IMR-90 (cell line): Measurements from ENCODE around the gene MAS1. TPM values are rescaled to one million over a fixed set of nuclear protein-coding genes. Genes with fewer than 3 reads are reported as not detected.

Experiments
- ATAC-seq: fragments of 200-7000 bp; cut with Tn5 transposase; 2 replicates; pipeline ENCODE4 v1.9.1; 2020; ENCODE audit warnings: low read depth, mild to moderate bottlenecking, moderate library complexity
- BruUV-seq: library from RNA; stranded (reverse); fragments of 400-500 nt; replicated peaks from 2 replicates; lab custom pipeline; 2021; lab: Mats Ljungman, UMichigan
- CTCF ChIA-PET: fragments of 300-600 bp; formaldehyde crosslinking; extraction: SDS; loops from one replicate; lab custom pipeline; 2021; ENCODE audit warnings: antibody characterized with exemption; lab: Yijun Ruan, JAX
- POLR2A ChIA-PET: fragments of 300-600 bp; sonication (Branson Sonifier 250); formaldehyde crosslinking; loops from one replicate; lab custom pipeline; 2022; ENCODE audit warnings: antibody characterized with exemption; ENCODE audit not compliant: unreplicated experiment; lab: Charles Lee
- DNase-seq: peaks from one replicate; pipeline ENCODE4 v3.0.0; 2013
- H2AFZ ChIP-seq: replicated peaks from 2 replicates; pipeline ENCODE3; 2013; ENCODE audit warnings: low read length, mild to moderate bottlenecking; ENCODE audit not compliant: poor library complexity
- H2AK5ac ChIP-seq: 2 replicates; pipeline ENCODE4 v1.6.1; 2013; ENCODE audit warnings: low read depth, low read length, inconsistent platforms
- H2AK9ac ChIP-seq: replicated peaks from 2 replicates; pipeline ENCODE3; 2013; ENCODE audit warnings: mild to moderate bottlenecking, low read depth, low read length, moderate library complexity; ENCODE audit not compliant: poor library complexity
- H2BK120ac ChIP-seq: 2 replicates; pipeline ENCODE4 v1.6.1; 2013; ENCODE audit warnings: low read depth, low read length, inconsistent platforms
- H2BK15ac ChIP-seq: 3 replicates; pipeline ENCODE4 v1.6.1; 2013; ENCODE audit warnings: low read depth, low read length, inconsistent platforms
- H2BK20ac ChIP-seq: 2 replicates; pipeline ENCODE4 v1.6.1; 2013; ENCODE audit warnings: low read depth, mild to moderate bottlenecking, inconsistent platforms, low read length, moderate library complexity
- H2BK5ac ChIP-seq: 2 replicates; pipeline ENCODE4 v1.6.1; 2013; ENCODE audit warnings: mild to moderate bottlenecking, low read depth, low read length, inconsistent platforms; ENCODE audit not compliant: poor library complexity, severe bottlenecking
- H3K14ac ChIP-seq: replicated peaks from 2 replicates; pipeline ENCODE4 v1.6.1; 2013; ENCODE audit warnings: low read depth, low read length, inconsistent platforms
- H3K18ac ChIP-seq: 2 replicates; pipeline ENCODE4 v1.6.1; 2013; ENCODE audit warnings: low read depth, low read length, control low read depth
- H3K23ac ChIP-seq: 2 replicates; pipeline ENCODE4 v1.6.1; 2013; ENCODE audit warnings: low read depth, low read length, inconsistent platforms
- H3K27ac ChIP-seq: 2 replicates; pipeline ENCODE4 v1.5.1; 2013; ENCODE audit warnings: mild to moderate bottlenecking, control low read depth, low read length; ENCODE audit not compliant: insufficient read depth
- H3K27me3 ChIP-seq: 2 replicates; pipeline ENCODE4 v1.6.1; 2013; ENCODE audit warnings: low read length; ENCODE audit not compliant: control insufficient read depth, insufficient read depth
- H3K36me3 ChIP-seq: 2 replicates; pipeline ENCODE4 v1.6.1; 2013; ENCODE audit warnings: low read length, mixed read lengths; ENCODE audit not compliant: control insufficient read depth, insufficient read depth
- H3K4ac ChIP-seq: 2 replicates; pipeline ENCODE4 v1.6.1; 2013; ENCODE audit warnings: low read depth, low read length, inconsistent platforms
- H3K4me1 ChIP-seq: 2 replicates; pipeline ENCODE4 v1.6.1; 2013; ENCODE audit warnings: low read length, mixed read lengths; ENCODE audit not compliant: control insufficient read depth, insufficient read depth
- H3K4me2 ChIP-seq: 2 replicates; pipeline ENCODE4 v1.6.1; 2013; ENCODE audit warnings: low read depth, mild to moderate bottlenecking, control low read depth, low read length, moderate library complexity
- H3K4me3 ChIP-seq: 2 replicates; pipeline ENCODE4 v1.5.1; 2013; ENCODE audit warnings: low read depth, mild to moderate bottlenecking, control low read depth, low read length, moderate library complexity; ENCODE audit not compliant: insufficient read depth
- H3K56ac ChIP-seq: 2 replicates; pipeline ENCODE4 v1.6.1; 2013; ENCODE audit warnings: low read length, inconsistent platforms; ENCODE audit not compliant: insufficient read depth; ENCODE audit errors: extremely low read depth
- H3K79me1 ChIP-seq, 2 experiments: 2 replicates each; pipeline ENCODE4 v1.6.1; 2013; ENCODE audit warnings: low read length in 2 of 2, inconsistent platforms in 1 of 2, low read depth in 1 of 2
- H3K9ac ChIP-seq: 2 replicates; pipeline ENCODE4 v1.6.1; 2013; ENCODE audit warnings: low read depth, low read length, control low read depth
- H3K9me1 ChIP-seq: 2 replicates; pipeline ENCODE4 v1.6.1; 2013; ENCODE audit warnings: low read length, inconsistent platforms; ENCODE audit not compliant: insufficient read depth
- H3K9me3 ChIP-seq: 2 replicates; pipeline ENCODE4 v1.6.1; 2013; ENCODE audit warnings: low read length; ENCODE audit not compliant: control insufficient read depth, insufficient read depth
- H4K20me1 ChIP-seq: 2 replicates; pipeline ENCODE4 v1.6.1; 2013; ENCODE audit warnings: low read length, inconsistent platforms; ENCODE audit not compliant: insufficient read depth
- H4K5ac ChIP-seq: 2 replicates; pipeline ENCODE4 v1.6.1; 2013; ENCODE audit warnings: mild to moderate bottlenecking, low read depth, low read length, control low read depth
- H4K8ac ChIP-seq, 2 experiments: 2 replicates each; pipeline ENCODE4 v1.6.1; 2013; ENCODE audit warnings: low read depth in 2 of 2, low read length in 2 of 2, control low read depth in 1 of 2, inconsistent platforms in 1 of 2
- H4K91ac ChIP-seq: 2 replicates; pipeline ENCODE4 v1.6.1; 2013; ENCODE audit warnings: low read depth, low read length, inconsistent platforms; ENCODE audit not compliant: insufficient read depth
- CEBPB ChIP-seq: IDR thresholded peaks from 2 replicates; pipeline ENCODE4 v1.6.1; 2012; ENCODE audit warnings: low read depth, low read length, improper control_type of control experiment
- FOS ChIP-seq: fragments of 150-350 bp; IDR thresholded peaks from 2 replicates; pipeline ENCODE4 v1.6.1; 2016; ENCODE audit warnings: low read depth, low read length
- MAFK ChIP-seq: IDR thresholded peaks from 2 replicates; pipeline ENCODE4 v1.6.1; 2012; ENCODE audit warnings: low read depth, low read length, improper control_type of control experiment
- MAZ ChIP-seq: IDR thresholded peaks from 2 replicates; pipeline ENCODE4 v1.6.1; 2012; ENCODE audit warnings: low read depth, mild to moderate bottlenecking, low read length, improper control_type of control experiment, moderate library complexity, borderline replicate concordance
- MXI1 ChIP-seq: IDR thresholded peaks from 2 replicates; pipeline ENCODE4 v1.6.1; 2012; ENCODE audit warnings: low read depth, mild to moderate bottlenecking, low read length, moderate library complexity, borderline replicate concordance
- NFE2L2 ChIP-seq: fragments of 150-350 bp; IDR thresholded peaks from 2 replicates; pipeline ENCODE4 v1.6.1; 2016; ENCODE audit warnings: low read depth, mild to moderate bottlenecking, low read length
- POLR2A ChIP-seq: IDR thresholded peaks from 2 replicates; pipeline ENCODE4 v1.6.1; 2012; ENCODE audit warnings: mild to moderate bottlenecking, low read depth, low read length
- RAD21 ChIP-seq: IDR thresholded peaks from 2 replicates; pipeline ENCODE4 v1.6.1; 2012; ENCODE audit warnings: low read length, improper control_type of control experiment
- RCOR1 ChIP-seq: IDR thresholded peaks from 2 replicates; pipeline ENCODE4 v1.6.1; 2012; ENCODE audit warnings: mild to moderate bottlenecking, low read length, improper control_type of control experiment; ENCODE audit not compliant: insufficient replicate concordance
- RFX5 ChIP-seq: IDR thresholded peaks from 2 replicates; pipeline ENCODE4 v1.8.0; 2012; ENCODE audit warnings: low read depth, mild to moderate bottlenecking, low read length, moderate library complexity
- SMC3 ChIP-seq: fragments of 150-350 bp; IDR thresholded peaks from 2 replicates; pipeline ENCODE4 v1.6.1; 2016; ENCODE audit warnings: low read depth, mild to moderate bottlenecking, antibody characterized with exemption, low read length, moderate library complexity
- WGBS, 2 experiments: methylation state at CpG; one replicate each; pipeline versions ENCODE4 v1.1.5 to v1.1.7; 2013; ENCODE audit warnings: missing lambda C conversion rate in 2 of 2; ENCODE audit not compliant: insufficient read length in 1 of 2; ENCODE audit errors: extremely low coverage in 2 of 2; 5-methylcytosine and 5-hydroxymethylcytosine counted together
- dilution Hi-C: fragments of 300-500 bp; cut with HindIII; formaldehyde crosslinking; loops from one replicate; pipeline ENCODE4 v1.14.3; 2018; ENCODE audit warnings: low sequenced_read_pairs; ENCODE audit not compliant: unreplicated experiment
- in situ Hi-C: fragments of 300-500 bp; cut with MboI; formaldehyde crosslinking; loops from 3 replicates; pipeline ENCODE4 v1.14.3; 2019; ENCODE audit warnings: low sequenced_read_pairs, inconsistent platforms, mixed read lengths
- intact Hi-C: fragments of 100-400 bp; cut with micrococcal nuclease; formaldehyde crosslinking; loops from 2 replicates; pipeline ENCODE4 v1.10.0; 2022
- polyA plus RNA-seq, 3 experiments: library from polyadenylated mRNA; depleted of rRNA; stranded (reverse); fragments of >200 nt; gene quantifications; 2 replicates each; pipeline ENCODE4 v1.2.3, GENCODE V29; 2012; ENCODE audit warnings: low replicate concordance in 1 of 3
- total RNA-seq: library from RNA; depleted of rRNA; stranded (reverse); fragments of >200 nt; gene quantifications from 2 replicates; pipeline ENCODE4 v1.2.3, GENCODE V29; 2012
- TF ChIP-seq, protein P1 (sequence below): fragments of 150-350 bp; IDR thresholded peaks from 2 replicates; pipeline ENCODE4 v1.6.1; 2017; ENCODE audit warnings: mild to moderate bottlenecking, antibody characterized with exemption, low read length, low read depth
- TF ChIP-seq, protein P2 (sequence below): fragments of 150-350 bp; IDR thresholded peaks from 2 replicates; pipeline ENCODE4 v1.6.1; 2016; ENCODE audit warnings: low read depth, mild to moderate bottlenecking, low read length, moderate library complexity, borderline replicate concordance
- TF ChIP-seq, protein P3 (sequence below): conservative IDR thresholded peaks from 2 replicates; pipeline ENCODE4 v1.5.1; 2012; ENCODE audit warnings: mild to moderate bottlenecking, low read depth, low read length, improper control_type of control experiment

Gene MAS1
- total and polyA plus RNA-seq, 2 of the 4 experiments (the other 2 are of a cell fraction) = under 0.01 TPM; not detected in 1

DNA sequence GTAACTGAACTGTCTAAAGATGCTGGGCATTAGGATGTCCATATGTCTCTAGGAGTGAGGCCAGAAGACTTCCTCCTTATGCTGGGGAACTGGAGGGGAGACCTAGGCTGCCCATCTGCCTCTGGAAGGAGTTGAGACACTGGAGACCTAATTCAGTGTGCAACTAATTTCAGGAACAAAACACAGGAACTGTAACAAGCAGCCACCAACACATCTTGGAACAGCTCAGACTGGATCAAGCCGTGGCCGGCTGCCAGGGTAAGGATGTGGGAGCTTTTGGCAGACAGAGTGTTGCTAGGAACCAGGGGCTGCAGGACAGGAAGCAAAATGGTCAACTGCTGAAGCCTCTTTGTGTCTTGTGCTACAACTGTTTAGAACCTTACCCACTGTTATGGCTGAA is 16.4 kb upstream of the MAS1 start:
- no peak overlapping the region for H2BK15ac ChIP-seq
- H4K8ac ChIP-seq = no peak overlapping the region
- H3K27ac ChIP-seq = no peak overlapping the region
- no peak overlapping the region for H4K5ac ChIP-seq
- H3K36me3 ChIP-seq = no peaks in the 10 kb centered on the region
- H2AK5ac ChIP-seq = no peak overlapping the region
- peaks cover 8% of the 10 kb centered on the region; the same call in 1 of the 2 replicates for H3K27me3 ChIP-seq
- H3K4me2 ChIP-seq = no peak overlapping the region
- no peak overlapping the region for H3K14ac ChIP-seq
- H2AFZ ChIP-seq = no peak overlapping the region
- no peak overlapping the region for H2AK9ac ChIP-seq
- H2BK120ac ChIP-seq = no peak overlapping the region
- no peak overlapping the region for H3K4ac ChIP-seq
- intact Hi-C loops = no loop called here
- no peak overlapping the region for H2BK5ac ChIP-seq
- no peak overlapping the region for H2BK20ac ChIP-seq
- ChIA-PET CTCF (interaction anchor here (1.1 kb wide), 1 partner anchor 11 kb away, joined by 4 read pairs; no protein-coding TSS in a partner anchor), POLR2A (no interaction called here)
- H3K4me1 ChIP-seq = no peaks in the 10 kb centered on the region
- no peak overlapping the region for H3K56ac ChIP-seq
- WGBS, 2 experiments = no CpG with 5 or more reads among the region's 2 CpGs
- no peaks in the 10 kb centered on the region for H4K20me1 ChIP-seq
- no peaks in the 10 kb centered on the region for H3K9me1 ChIP-seq
- H3K4me3 ChIP-seq = no peak overlapping the region
- TF ChIP-seq MXI1 = no peak
- TF ChIP-seq NFE2L2 = no peak
- no peak for TF ChIP-seq RCOR1
- TF ChIP-seq, protein P1, sequence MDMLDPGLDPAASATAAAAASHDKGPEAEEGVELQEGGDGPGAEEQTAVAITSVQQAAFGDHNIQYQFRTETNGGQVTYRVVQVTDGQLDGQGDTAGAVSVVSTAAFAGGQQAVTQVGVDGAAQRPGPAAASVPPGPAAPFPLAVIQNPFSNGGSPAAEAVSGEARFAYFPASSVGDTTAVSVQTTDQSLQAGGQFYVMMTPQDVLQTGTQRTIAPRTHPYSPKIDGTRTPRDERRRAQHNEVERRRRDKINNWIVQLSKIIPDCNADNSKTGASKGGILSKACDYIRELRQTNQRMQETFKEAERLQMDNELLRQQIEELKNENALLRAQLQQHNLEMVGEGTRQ = no peak
- TF ChIP-seq MAFK = no peak
- no peak for TF ChIP-seq CEBPB
- TF ChIP-seq POLR2A = no peak
- TF ChIP-seq RFX5 = no peak
- no peak for TF ChIP-seq SMC3
- TF ChIP-seq, protein P2, sequence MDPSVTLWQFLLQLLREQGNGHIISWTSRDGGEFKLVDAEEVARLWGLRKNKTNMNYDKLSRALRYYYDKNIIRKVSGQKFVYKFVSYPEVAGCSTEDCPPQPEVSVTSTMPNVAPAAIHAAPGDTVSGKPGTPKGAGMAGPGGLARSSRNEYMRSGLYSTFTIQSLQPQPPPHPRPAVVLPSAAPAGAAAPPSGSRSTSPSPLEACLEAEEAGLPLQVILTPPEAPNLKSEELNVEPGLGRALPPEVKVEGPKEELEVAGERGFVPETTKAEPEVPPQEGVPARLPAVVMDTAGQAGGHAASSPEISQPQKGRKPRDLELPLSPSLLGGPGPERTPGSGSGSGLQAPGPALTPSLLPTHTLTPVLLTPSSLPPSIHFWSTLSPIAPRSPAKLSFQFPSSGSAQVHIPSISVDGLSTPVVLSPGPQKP = no peak
- no peak for TF ChIP-seq RAD21
- no peak for TF ChIP-seq FOS
- TF ChIP-seq MAZ = no peak
- TF ChIP-seq, protein P3, sequence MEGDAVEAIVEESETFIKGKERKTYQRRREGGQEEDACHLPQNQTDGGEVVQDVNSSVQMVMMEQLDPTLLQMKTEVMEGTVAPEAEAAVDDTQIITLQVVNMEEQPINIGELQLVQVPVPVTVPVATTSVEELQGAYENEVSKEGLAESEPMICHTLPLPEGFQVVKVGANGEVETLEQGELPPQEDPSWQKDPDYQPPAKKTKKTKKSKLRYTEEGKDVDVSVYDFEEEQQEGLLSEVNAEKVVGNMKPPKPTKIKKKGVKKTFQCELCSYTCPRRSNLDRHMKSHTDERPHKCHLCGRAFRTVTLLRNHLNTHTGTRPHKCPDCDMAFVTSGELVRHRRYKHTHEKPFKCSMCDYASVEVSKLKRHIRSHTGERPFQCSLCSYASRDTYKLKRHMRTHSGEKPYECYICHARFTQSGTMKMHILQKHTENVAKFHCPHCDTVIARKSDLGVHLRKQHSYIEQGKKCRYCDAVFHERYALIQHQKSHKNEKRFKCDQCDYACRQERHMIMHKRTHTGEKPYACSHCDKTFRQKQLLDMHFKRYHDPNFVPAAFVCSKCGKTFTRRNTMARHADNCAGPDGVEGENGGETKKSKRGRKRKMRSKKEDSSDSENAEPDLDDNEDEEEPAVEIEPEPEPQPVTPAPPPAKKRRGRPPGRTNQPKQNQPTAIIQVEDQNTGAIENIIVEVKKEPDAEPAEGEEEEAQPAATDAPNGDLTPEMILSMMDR = no peak
- H4K91ac ChIP-seq = no peak overlapping the region; the same call in 1 of the 2 replicates
- no peaks in the 10 kb centered on the region for H3K79me1 ChIP-seq
- no peaks in the 10 kb centered on the region for H3K9me3 ChIP-seq
- no peak overlapping the region for H3K9ac ChIP-seq
- in situ Hi-C loops = loop anchor here (25.0 kb wide), 1 partner anchor 588 kb away; no protein-coding TSS in a partner anchor
- ATAC-seq (peak; percentile 37; the same call in 1 of the 2 replicates), DNase-seq (peak; percentile 13)
- dilution Hi-C loops = no loop called here
- no peak overlapping the region for H3K23ac ChIP-seq
- BruUV-seq = no TSS peak
- H3K18ac ChIP-seq = no peak overlapping the region
